ENCODE results near the gene ATP6V1F. TPM values are rescaled to one million over a fixed set of nuclear protein-coding genes. Genes with fewer than 3 reads are reported as not detected.

ATP6V1F gene
- total RNA-seq, 1 donor from 2014 or later = 142 TPM

DNA sequence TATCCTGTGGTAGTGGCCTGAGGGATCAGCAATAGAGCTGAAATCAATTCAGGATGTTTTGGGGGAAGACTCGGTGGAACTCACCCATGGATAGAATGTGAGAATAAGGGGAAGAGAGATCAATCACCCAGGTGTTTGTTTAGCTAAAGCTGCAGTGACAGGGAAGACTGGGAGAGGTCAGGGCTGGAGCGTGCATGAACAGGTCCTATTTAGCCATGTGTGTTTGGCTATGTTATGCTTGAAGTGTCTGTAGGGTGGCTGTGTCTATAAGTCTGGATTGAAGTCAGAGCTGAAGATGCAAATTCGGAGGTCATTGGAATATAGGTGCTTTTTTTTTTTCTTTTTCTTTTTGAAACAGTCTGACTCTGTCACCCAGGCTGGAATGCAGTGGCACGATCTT is 4.6 kb downstream of the ATP6V1F start:
- H3K36me3 ChIP-seq = peaks cover 7 to 10% of the 10 kb centered on the region in 2 donors
- DNase-seq (ENCODE audit: low spot score in 2 of 2) = no peak
- intact Hi-C loops (cut with DNase I) = no loop called here
- peaks cover 17 to 22% of the 10 kb centered on the region in 2 donors for H3K4me1 ChIP-seq
- H3K4me3 ChIP-seq = no peak overlapping the region
- no peak for TF ChIP-seq CTCF (IDR thresholded peaks at IDR 0.05)
- no peak overlapping the region for H3K27ac ChIP-seq
- no peaks in the 10 kb centered on the region for H3K9me3 ChIP-seq
- no peaks in the 10 kb centered on the region for H3K27me3 ChIP-seq

GRCh38 chr7:128867842-128868623 is 5.4 kb downstream of the ATP6V1F start:
- peaks cover 17 to 20% of the 10 kb centered on the region in 2 donors for H3K4me1 ChIP-seq

GRCh38 chr7:128868624-128869137 is 6.0 kb downstream of the ATP6V1F start:
- H3K4me1 ChIP-seq = peaks cover 14 to 16% of the 10 kb centered on the region in 2 donors
- H3K27me3 ChIP-seq = no peaks in the 10 kb centered on the region
- intact Hi-C loops (cut with DNase I) = no loop called here
- no peaks in the 10 kb centered on the region for H3K9me3 ChIP-seq
- H3K4me3 ChIP-seq = peak overlapping the region; percentile 48 to 85
- DNase-seq (ENCODE audit: low spot score in 2 of 2) = no peak
- peaks cover 7 to 10% of the 10 kb centered on the region in 2 donors for H3K36me3 ChIP-seq
- TF ChIP-seq CTCF (IDR thresholded peaks at IDR 0.05) = no peak
- no peak overlapping the region for H3K27ac ChIP-seq

More at GRCh38 chr7:128867842-128868623, 5.4 kb downstream of the ATP6V1F start:
- no peak for DNase-seq (ENCODE audit: low spot score in 2 of 2)
- intact Hi-C loops (cut with DNase I) = no loop called here
- H3K9me3 ChIP-seq = no peaks in the 10 kb centered on the region
- no peaks in the 10 kb centered on the region for H3K27me3 ChIP-seq
- H3K36me3 ChIP-seq = peaks cover 7 to 10% of the 10 kb centered on the region in 2 donors
- no peak overlapping the region for H3K27ac ChIP-seq
- TF ChIP-seq CTCF (IDR thresholded peaks at IDR 0.05) = no peak
- no peak overlapping the region for H3K4me3 ChIP-seq

DNA sequence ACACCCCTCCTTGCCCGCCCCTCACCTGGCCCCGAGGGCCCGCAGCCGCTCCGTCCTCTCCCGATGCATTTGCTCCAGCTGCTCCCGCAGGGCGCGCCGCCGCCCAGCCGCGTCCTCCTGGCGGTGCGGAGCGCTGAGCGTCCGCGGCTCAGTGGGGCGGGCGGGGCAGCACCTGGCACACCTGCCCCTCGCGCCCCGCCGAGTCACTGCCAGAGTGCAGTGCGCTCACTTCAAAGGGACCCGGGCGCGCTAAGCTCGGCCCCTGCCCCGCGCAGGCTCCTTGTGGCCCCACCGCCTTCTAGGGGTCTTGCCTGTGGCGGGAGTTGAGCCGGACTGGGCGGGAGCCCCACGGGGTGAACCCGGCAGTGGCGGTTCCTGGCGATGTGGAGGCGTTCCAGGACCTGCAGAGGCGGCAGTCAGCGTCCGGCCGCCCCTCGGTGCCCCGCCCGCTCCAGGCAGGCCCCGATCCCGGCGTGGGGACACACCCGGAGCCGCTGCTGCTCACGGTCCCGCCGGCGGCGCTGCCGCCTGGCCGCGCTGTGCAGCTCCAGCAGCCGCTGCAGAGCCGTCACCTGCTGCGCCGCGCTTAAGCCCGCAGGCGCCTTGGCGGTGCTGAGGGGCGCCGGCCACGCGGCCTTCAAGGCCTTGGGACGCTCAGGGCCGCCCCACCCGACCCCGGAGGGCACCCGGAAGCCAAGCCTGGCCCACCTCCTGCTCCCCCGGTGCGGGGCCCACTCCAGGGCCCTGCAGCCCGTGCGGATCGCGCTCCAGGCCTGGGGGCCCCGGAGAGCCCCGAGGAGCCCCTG is 6.7 kb downstream of the ATP6V1F start:
- intact Hi-C loops (cut with DNase I) = no loop called here
- Histone ChIP-seq H3K4me3 (peak overlapping the region; percentile 48 to 85), H3K36me3 (peaks cover 7 to 10% of the 10 kb centered on the region in 2 donors), H3K27ac (no peak overlapping the region), H3K9me3 (no peaks in the 10 kb centered on the region), H3K27me3 (no peaks in the 10 kb centered on the region), H3K4me1 (peaks cover 8 to 13% of the 10 kb centered on the region in 2 donors)
- peak in 1 of 2 donors; percentile 77 for DNase-seq (ENCODE audit: low spot score in 2 of 2)
- TF ChIP-seq CTCF (IDR thresholded peaks at IDR 0.05) = no peak

GRCh38 chr7:128869944-128870285 is 7.3 kb downstream of the ATP6V1F start:
- Histone ChIP-seq H3K4me3 (peak overlapping the region; percentile 48 to 85), H3K4me1 (peaks cover 7 to 13% of the 10 kb centered on the region in 2 donors), H3K27me3 (no peaks in the 10 kb centered on the region), H3K36me3 (peaks cover 7 to 8% of the 10 kb centered on the region in 2 donors), H3K9me3 (no peaks in the 10 kb centered on the region), H3K27ac (no peak overlapping the region)
- intact Hi-C loops (cut with DNase I) = no loop called here
- DNase-seq (ENCODE audit: low spot score in 2 of 2) = no peak
- no peak for TF ChIP-seq CTCF (IDR thresholded peaks at IDR 0.05)

Data from ascending aorta (tissue), 2 donors.